Measurements from ENCODE around the gene MCCD1.

The MCCD1 gene

GRCh38 chr6:31510007-31510406 lies 18.8 kb upstream of the MCCD1 start:
- DNase-seq (ENCODE audit: low read depth, low spot score): no peak

GRCh38 chr6:31513456-31514165 lies 15.2 kb upstream of the MCCD1 start:
- DNase-seq (ENCODE audit: low read depth, low spot score): no peak

GRCh38 chr6:31521835-31522234 lies 6.9 kb upstream of the MCCD1 start:
- DNase-seq (ENCODE audit: low read depth, low spot score): no peak

DNA sequence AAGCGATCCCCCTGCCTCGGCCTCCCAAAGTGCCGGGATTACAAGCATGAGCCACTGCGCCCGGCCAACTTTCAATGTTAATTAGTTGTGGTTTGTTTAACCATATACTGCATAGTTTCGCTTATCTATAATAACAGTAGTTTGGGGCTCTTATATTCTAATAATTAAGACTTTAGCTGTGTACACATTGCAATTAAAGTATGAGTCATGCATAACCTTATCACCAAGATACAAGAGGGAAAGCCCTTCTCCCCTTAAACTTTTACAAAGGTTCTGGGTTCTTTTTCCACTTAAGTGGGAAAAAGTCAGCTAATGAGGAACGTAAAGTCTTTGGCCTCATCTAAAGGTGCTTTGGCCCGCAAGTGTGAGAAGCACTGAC lies 3.2 kb upstream of the MCCD1 start:
- DNase-seq (ENCODE audit: low read depth, low spot score): no peak

GRCh38 chr6:31525932-31526591 lies 2.7 kb upstream of the MCCD1 start:
- no peak for DNase-seq (ENCODE audit: low read depth, low spot score)

- no peak for DNase-seq (ENCODE audit: low read depth, low spot score)
Measured at GRCh38 chr6:31528307-31528777, 420 bp upstream of the MCCD1 start.

GRCh38 chr6:31529329-31530150 lies 778 bp downstream of the MCCD1 start:
- no peak for DNase-seq (ENCODE audit: low read depth, low spot score)

- DNase-seq (ENCODE audit: low read depth, low spot score): no peak
Measured at GRCh38 chr6:31530659-31531058, 1.9 kb downstream of the MCCD1 start.

DNA sequence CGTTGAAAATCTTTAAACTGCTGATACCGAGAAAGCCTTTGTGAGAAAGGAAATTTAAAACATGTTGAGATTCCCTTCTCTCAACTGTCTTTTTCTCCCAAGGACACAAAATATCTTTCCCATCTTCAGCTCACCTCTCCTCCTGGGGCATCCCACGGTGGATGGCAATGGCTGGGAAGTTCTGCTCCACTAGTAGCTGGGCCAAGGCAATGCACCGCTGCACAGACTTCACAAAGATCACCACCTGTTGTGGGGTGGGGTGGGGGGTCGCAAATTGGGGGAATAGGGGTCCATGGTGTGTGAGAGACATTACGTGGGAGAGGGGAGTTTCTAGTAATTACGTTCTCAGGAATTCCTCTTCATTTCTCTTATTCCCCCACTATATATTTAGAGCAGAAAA lies 2.4 kb downstream of the MCCD1 start:
- DNase-seq (ENCODE audit: low read depth, low spot score): no peak

- DNase-seq (ENCODE audit: low read depth, low spot score): no peak
Measured at GRCh38 chr6:31531771-31532643, 3.2 kb downstream of the MCCD1 start.

DNA sequence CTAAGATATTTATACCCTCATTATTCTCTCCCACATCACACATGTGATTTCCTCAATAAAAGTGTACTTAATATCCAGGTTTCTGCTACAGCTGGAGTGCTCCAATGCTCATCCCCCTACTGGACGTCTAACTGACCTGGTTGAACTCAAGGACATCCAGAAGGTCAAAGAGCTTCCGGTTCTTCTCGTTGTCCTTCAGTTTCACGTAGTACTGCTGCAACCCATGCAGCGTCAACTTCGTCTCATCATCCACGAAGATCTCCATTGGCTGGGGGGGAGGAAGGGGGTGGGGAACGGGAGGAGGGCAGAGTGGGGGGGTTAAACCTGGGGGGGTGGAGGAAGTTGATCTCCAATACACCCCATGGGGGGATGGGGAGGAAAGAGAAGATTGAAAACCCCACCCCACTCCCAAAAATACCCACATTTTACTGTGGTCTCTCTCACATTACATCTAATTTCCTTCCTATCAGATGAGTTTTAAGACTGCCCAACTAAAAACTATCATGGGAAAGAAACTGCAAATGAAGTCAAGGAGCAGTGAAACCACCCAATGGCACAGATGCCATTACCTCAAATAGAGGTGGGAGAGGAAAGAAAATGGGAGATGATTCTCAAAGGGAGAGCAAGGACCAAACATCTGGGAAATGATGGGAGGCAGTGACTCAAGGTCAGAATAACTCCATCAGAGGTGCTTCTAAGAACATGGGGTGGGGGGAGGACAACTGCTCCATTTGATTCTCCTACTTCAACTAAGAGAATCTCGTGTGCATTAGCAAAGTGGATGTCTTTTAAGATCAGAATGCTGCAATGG lies 4.1 kb downstream of the MCCD1 start:
- DNase-seq (ENCODE audit: low read depth, low spot score): no peak

DNA sequence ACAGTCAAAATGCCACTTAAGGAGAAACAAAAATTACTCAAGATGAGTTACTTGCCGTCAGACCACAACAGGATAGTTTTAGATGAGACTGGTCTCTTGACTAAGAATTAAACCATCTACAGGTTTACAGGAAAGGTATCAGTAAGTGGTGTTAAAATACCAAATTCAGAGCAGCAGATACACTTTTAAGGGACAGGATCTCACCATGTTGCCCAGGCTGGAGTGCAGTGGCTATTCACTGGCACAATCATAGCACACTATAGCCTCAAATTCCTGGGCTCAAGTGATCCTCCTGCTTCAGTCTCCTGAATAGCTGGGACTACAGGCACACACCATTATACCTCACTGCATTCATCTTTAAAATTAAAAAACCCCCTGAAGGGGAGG lies 4.7 kb downstream of the MCCD1 start:
- no peak for DNase-seq (ENCODE audit: low read depth, low spot score)

DNA sequence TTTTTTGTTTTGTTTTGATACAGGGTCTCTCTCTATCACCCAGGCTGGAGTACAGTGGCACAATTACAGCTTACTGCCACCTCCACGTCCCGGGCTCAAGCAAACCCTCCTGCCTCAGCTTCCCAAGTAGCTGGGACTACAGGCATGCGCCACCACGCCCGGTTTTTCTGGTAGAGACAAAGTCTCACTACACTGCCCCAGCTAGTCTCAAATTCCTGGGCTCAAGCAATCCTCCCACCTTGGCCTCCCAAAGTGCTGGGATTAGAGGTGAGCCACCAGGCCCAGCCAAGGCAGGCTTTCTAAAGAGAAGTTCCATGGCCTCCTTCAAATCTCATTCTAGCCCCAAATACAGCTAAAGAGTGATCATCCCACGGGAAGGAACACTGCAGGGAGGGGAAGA lies 5.2 kb downstream of the MCCD1 start:
- DNase-seq (ENCODE audit: low read depth, low spot score): no peak

DNA sequence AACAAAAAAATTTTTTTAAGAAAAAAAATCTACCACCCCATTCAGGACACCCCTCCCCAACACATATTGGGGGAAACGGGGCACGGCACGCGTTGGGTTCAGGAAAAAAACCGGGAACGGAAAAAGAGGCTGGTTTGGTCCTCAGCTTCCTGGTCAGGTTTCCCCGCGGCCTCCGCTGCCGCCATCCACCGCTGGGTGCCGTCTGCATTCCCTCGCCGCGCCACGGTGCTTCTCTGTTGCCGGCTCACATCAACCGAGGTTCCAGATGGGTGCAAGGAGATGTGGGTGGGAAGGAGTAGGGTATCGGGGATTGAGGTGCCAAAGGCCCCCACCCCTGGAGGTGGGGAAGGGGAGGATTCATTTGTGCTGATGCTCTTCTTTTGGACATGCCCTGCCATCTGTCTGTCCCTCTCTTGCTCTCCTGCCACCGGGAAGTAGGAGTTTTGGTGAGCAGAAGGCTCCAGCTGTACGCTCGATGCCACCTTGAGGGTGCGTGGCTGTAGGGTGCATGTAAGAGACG lies 5.8 kb downstream of the MCCD1 start:
- DNase-seq (ENCODE audit: low read depth, low spot score): no peak

DNA sequence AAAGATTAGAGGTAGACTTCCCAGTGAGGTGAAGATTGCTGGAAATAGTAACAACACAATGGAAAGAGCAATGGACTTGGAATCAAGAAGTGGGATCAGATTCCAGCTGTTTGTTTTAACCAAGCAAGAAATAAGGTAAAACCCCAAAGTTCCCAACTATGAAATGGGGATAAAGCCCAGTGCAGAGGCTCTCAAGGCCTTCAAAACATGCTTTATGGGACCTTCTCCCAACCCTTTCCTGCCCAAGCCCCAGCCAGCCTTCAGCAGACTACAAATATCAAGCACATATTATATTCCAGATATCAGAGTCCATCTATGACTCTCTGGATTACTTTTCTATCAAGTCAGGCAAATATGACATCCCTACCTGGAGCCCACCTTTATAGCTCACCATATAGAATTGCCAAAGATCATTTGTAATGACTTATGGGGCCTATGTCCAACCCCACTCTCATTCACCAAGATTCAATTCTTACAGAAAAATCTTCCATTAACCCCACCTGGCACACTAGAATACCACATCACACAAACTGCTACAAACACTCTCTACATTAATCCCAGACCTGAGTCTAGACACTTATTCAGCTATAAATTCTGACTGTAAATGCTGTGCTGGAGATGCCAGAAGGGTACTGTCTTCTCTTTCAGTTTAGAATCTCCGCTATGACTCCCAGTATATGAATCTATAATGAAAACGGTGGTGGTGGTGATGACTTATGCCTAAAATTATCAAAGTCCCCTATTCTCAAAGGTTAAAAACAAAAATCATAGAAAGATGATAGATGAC lies 7.0 kb downstream of the MCCD1 start:
- DNase-seq (ENCODE audit: low read depth, low spot score): no peak

- no peak for DNase-seq (ENCODE audit: low read depth, low spot score)
Measured at GRCh38 chr6:31538805-31539400, 10.1 kb downstream of the MCCD1 start.

DNA sequence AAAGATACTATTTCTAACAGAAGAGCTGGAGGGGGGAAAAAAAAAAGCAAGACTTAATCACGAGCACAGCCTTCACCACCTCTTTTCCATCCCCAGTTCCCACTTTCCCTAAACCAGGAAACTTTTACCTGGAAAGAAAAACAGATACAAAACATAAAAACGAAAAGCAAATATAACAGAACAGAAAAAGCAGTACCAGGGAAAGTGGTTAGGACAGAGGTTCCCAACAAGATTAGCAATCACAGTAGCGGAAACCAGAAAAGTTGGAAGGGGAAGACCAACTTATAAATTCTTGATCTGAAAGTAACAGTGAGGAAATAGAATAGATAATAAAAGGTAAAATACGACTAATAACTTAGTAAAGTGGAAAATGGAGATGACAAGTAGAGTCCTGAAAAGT lies 11.9 kb downstream of the MCCD1 start:
- DNase-seq (ENCODE audit: low read depth, low spot score): no peak

DNA sequence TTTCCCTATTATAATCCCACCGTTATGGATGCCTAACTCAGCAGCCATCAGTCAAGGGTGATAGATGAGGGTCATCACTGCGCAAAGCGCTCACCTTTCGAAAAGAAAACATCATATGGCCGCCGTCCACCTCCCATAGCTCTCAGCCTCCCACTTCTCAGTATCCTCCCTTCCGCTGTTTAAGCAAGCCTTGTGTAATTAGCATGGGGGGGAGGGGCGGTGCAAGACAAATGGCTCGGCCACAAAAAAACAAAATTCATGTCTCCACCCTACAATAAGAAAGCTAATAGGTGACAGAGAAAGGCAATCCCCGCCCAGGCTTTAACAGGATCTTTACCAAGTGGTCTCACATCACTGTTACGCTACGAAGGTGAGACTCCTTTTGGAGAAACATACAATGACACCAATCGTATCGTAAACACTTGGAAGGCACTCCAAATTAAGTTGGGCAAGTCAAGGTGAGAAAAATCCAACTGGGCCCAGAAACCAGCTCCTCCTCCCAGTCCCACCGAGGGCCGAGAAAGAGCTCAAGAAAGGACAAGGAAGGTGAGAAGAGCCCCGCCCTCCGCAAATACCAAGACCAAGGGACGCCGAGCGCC lies 12.4 kb downstream of the MCCD1 start:
- DNase-seq (ENCODE audit: low read depth, low spot score): no peak

Measured in iPS DF 19.7 (cell line).